Measurements from ENCODE around the gene SH2D6. TPM values are rescaled to one million over a fixed set of nuclear protein-coding genes. Genes with fewer than 3 reads are reported as not detected.

The SH2D6 gene
- total RNA-seq, 1 donor from 2014 or later = not detected

DNA sequence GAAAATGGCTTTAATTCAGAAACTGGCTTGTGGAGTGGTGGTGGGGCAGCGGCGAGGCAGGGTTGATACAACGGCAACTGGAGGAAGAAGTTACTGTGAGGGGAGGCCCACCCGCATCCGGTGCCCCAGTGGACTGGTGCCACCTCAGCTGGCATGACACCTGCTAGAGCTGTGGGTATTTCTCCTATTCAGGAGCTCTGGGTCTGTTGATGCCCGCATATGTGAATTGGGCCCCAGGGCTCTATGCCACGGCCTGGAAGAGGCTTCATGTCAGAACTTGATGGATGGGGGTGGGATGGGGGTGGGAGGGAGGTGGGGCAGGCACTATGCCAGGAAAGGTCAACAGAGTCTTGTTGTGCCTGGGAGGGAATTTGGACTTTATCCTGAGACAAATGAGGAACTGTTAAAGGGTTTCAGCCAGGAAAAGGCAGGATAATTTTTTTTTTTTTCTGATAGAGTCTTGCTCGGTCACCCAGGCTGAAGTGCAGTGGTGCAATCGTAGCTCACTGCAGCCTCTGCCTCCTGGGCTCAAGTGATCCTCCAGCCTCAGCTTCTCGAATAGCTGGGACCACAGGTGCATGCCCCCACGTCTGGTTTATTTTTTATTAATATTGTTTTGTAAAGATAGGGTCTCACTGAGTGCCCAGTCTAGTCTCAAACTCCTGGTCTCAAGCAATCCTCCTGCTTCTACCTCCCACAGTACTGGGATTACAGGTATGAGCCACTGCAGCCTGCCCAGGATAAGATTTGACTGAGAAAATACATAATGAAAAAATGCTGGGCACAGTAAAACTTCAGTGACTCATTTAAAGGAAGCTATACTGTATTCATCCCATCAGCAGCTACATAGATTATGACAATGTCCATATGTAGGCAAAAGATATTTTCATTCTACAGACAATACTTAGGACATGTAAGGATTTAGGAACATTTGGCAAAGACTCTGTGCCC lies 52.6 kb downstream of the SH2D6 start:
- Histone ChIP-seq H3K36me3 (ENCODE audit: control insufficient read depth, insufficient read depth, low read length) (no peaks in the 10 kb centered on the region), H3K4me3 (ENCODE audit: low read depth, low read length) (no peak overlapping the region), H3K27me3 (ENCODE audit: control insufficient read depth, insufficient read depth, low read length) (no peaks in the 10 kb centered on the region)
- DNase-seq (ENCODE audit: low read depth) = no peak
- TF ChIP-seq, protein P1, sequence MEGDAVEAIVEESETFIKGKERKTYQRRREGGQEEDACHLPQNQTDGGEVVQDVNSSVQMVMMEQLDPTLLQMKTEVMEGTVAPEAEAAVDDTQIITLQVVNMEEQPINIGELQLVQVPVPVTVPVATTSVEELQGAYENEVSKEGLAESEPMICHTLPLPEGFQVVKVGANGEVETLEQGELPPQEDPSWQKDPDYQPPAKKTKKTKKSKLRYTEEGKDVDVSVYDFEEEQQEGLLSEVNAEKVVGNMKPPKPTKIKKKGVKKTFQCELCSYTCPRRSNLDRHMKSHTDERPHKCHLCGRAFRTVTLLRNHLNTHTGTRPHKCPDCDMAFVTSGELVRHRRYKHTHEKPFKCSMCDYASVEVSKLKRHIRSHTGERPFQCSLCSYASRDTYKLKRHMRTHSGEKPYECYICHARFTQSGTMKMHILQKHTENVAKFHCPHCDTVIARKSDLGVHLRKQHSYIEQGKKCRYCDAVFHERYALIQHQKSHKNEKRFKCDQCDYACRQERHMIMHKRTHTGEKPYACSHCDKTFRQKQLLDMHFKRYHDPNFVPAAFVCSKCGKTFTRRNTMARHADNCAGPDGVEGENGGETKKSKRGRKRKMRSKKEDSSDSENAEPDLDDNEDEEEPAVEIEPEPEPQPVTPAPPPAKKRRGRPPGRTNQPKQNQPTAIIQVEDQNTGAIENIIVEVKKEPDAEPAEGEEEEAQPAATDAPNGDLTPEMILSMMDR (IDR thresholded peaks at IDR 0.05; ENCODE audit: insufficient read depth, low read length, poor library complexity, severe bottlenecking) = no peak

DNA sequence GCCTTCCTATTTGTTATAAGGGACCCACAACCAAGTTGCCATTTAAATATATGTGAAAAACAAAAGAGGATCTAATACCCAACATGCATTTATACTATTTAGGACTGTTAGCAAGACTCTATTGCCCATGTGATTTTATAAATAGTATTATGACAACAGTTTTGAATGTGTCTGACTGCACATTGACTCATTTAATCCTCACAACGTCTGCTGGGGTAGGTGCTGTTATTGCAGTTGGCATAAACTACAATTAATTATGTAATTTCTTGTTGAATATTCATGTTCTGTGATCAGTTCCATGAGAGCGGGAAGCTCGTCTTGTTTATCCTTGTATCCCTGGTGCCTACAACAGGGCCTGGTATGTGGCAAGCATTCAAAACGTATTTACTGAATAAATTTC lies 53.7 kb downstream of the SH2D6 start:
- no peaks in the 10 kb centered on the region for H3K36me3 ChIP-seq (ENCODE audit: control insufficient read depth, insufficient read depth, low read length)
- no peak for DNase-seq (ENCODE audit: low read depth)
- H3K27me3 ChIP-seq (ENCODE audit: control insufficient read depth, insufficient read depth, low read length) = no peaks in the 10 kb centered on the region
- no peak overlapping the region for H3K4me3 ChIP-seq (ENCODE audit: low read depth, low read length)
- TF ChIP-seq, protein P1 (IDR thresholded peaks at IDR 0.05; ENCODE audit: insufficient read depth, low read length, poor library complexity, severe bottlenecking) = no peak

DNA sequence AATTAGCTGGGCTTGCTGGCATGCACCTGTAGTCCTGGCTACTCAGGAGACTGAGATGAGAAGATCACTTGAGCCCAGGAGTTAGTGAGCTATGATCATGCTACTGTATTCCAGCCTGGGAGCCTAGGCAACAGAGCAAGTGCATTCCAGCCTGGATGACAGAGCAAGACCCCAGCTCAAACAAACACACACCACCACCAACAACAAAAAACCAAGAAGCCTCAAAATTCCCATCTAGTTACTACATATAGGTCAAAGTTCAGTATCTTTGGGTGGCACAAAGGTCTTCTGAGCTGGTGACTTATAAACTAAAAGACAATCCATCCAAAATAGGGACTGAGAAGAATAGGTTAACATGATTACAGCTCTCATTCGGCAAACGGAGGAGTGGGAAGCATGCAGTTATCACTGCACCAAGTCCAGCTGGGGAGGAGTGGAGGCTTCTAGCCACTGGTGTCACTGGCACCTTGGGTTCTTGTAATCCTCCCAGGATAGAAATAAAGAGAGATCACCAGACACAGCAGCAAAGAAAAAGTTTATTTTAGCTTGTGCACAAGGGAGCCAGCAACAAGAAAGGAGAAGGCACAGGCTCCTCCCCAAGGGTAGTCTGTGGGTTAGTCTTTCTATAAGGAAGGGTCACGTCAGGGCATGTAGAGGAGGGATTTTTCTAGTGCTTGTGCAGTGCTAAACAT lies 57.4 kb downstream of the SH2D6 start:
- no peak for DNase-seq (ENCODE audit: low read depth)
- TF ChIP-seq, protein P1 (IDR thresholded peaks at IDR 0.05; ENCODE audit: insufficient read depth, low read length, poor library complexity, severe bottlenecking) = no peak
- Histone ChIP-seq H3K27me3 (ENCODE audit: control insufficient read depth, insufficient read depth, low read length) (no peaks in the 10 kb centered on the region), H3K36me3 (ENCODE audit: control insufficient read depth, insufficient read depth, low read length) (no peaks in the 10 kb centered on the region), H3K4me3 (ENCODE audit: low read depth, low read length) (no peak overlapping the region)

DNA sequence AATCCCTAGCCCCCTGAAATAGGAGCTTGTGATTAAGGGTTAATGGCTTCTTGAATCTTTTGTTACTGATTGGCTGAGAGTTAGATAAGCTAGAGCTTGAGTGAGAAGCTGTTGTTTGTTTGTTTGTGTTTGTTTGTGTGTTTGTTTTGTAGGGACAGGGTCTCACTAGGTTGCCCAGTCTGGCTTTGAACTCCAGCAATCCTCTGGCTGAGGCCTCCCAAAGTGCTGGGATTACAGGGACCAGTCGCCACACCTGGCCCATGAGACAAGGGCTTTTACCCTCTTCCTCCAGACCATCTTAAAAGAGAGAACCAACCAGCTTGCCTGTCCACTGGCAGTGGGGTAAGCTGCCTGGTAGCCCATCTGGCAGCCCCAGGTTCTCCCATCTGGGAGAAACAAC lies 58.1 kb downstream of the SH2D6 start:
- TF ChIP-seq, protein P1 (IDR thresholded peaks at IDR 0.05; ENCODE audit: insufficient read depth, low read length, poor library complexity, severe bottlenecking) = no peak
- DNase-seq (ENCODE audit: low read depth) = no peak
- H3K36me3 ChIP-seq (ENCODE audit: control insufficient read depth, insufficient read depth, low read length) = no peaks in the 10 kb centered on the region
- H3K27me3 ChIP-seq (ENCODE audit: control insufficient read depth, insufficient read depth, low read length) = no peaks in the 10 kb centered on the region
- H3K4me3 ChIP-seq (ENCODE audit: low read depth, low read length) = no peak overlapping the region

DNA sequence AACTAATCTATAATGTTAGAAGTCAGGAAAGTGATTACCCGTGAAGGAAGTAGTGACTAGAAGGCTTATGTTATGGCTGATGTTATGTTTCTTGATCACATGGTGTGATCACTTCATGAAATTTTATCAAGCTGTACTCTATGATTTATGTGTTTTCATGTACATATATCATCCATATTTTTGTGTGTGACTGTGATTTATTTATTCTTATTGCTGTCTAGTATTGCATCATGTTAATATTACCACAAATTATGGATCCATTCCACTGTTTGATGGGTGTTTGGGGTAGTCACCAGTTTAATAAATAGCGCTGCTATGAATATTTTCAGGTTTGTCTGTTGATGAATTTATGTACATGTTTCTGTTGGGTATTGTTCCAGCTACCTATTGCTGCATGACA lies 59.4 kb downstream of the SH2D6 start:
- Histone ChIP-seq H3K4me3 (ENCODE audit: low read depth, low read length) (no peak overlapping the region), H3K36me3 (ENCODE audit: control insufficient read depth, insufficient read depth, low read length) (no peaks in the 10 kb centered on the region), H3K27me3 (ENCODE audit: control insufficient read depth, insufficient read depth, low read length) (no peaks in the 10 kb centered on the region)
- no peak for DNase-seq (ENCODE audit: low read depth)
- TF ChIP-seq, protein P1 (IDR thresholded peaks at IDR 0.05; ENCODE audit: insufficient read depth, low read length, poor library complexity, severe bottlenecking) = no peak

All from kidney epithelial cell (primary cell).